ENCODE results near the gene ACADSB. TPM values are rescaled to one million over a fixed set of nuclear protein-coding genes. Genes with fewer than 3 reads are reported as not detected.

Gene ACADSB
- total RNA-seq, 5 donors from 2014 or later (not counting 1 experiment from before 2014, with no cell fraction given): 25.3 to 33.8 (median 33.0) TPM

DNA sequence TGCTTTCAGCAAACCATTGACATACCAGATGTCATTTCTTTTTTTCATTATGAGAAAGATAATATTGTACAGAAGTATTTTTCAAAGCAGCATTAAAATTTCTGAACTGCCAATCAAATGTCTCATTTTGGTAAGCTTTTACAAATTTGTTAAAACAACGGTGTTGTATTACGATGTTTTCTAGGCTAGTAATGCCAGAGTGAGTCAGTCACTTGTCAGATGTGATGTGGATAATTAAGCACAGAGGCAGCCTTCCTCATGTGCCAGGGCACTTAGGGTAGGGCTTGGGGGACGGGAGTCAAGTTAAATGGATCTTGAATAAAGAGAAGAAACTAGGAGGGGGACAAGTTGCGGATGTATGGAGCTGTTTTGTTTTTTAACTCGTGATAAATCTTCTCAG, 18.5 kb upstream of the ACADSB start:
- H3K4me1 Mint-ChIP-seq: peaks cover 0 to 3% (median 1%) of the 10 kb centered on the region in 3 donors

GRCh38 chr10:122992031-122992585, 16.7 kb upstream of the ACADSB start:
- ChIA-PET CTCF (interaction anchor here in 1 of 2 donors (0.6 kb wide), 1 partner anchor 13 kb away, joined by 3 read pairs; no protein-coding TSS in a partner anchor), POLR2A (no interaction called here)
- ATAC-seq (replicated peaks in 1 of 4): no peak
- no peaks in the 10 kb centered on the region for H3K9me3 Mint-ChIP-seq
- peaks cover 22% of the 10 kb centered on the region for H3K36me3 Mint-ChIP-seq
- Histone ChIP-seq H3K27ac (ENCODE audit: low read length) (no peak overlapping the region), H3K36me3 (ENCODE audit: control insufficient read depth in 2 of 2, extremely low read depth in 1 of 2, insufficient read depth in 1 of 2, low read length in 1 of 2) (peaks cover 5 to 44% of the 10 kb centered on the region in 2 donors), H3K4me3 (ENCODE audit: control insufficient read depth in 1 of 2, extremely low read depth in 1 of 2, low read length in 1 of 2) (no peak overlapping the region), H3K27me3 (replicated peaks in 1 of 2; ENCODE audit: control insufficient read depth in 2 of 2, extremely low read depth in 1 of 2, insufficient read depth in 2 of 2, low read length in 1 of 2) (no peaks in the 10 kb centered on the region), H3K9me3 (no peaks in the 10 kb centered on the region), H3K4me1 (ENCODE audit: control insufficient read depth in 1 of 2, extremely low read depth in 1 of 2, insufficient read depth in 2 of 2, low read length in 2 of 2) (no peaks in the 10 kb centered on the region)
- no peak for DNase-seq
- H3K4me3 Mint-ChIP-seq: no peak overlapping the region
- no CpG with 5 or more reads among the region's 1 CpG for WGBS (ENCODE audit: insufficient coverage)
- H3K27ac Mint-ChIP-seq: no peak overlapping the region
- H3K27me3 Mint-ChIP-seq: no peaks in the 10 kb centered on the region
- H3K4me1 Mint-ChIP-seq: peaks cover 0 to 7% (median 4%) of the 10 kb centered on the region in 3 donors

More for the DNA sequence above, 18.5 kb upstream of the ACADSB start:
- H3K4me1 ChIP-seq (ENCODE audit: control insufficient read depth in 1 of 2, extremely low read depth in 1 of 2, insufficient read depth in 2 of 2, low read length in 2 of 2): no peaks in the 10 kb centered on the region
- no peaks in the 10 kb centered on the region for H3K9me3 ChIP-seq
- Mint-ChIP-seq H3K27ac (peak overlapping the region in 1 of 2 donors; percentile 44), H3K27me3 (no peaks in the 10 kb centered on the region), H3K36me3 (peaks cover 26% of the 10 kb centered on the region), H3K9me3 (no peaks in the 10 kb centered on the region), H3K4me3 (no peak overlapping the region)
- WGBS (ENCODE audit: insufficient coverage): 78% methylated on average over 3 of the region's 5 CpGs
- DNase-seq: no peak
- no peaks in the 10 kb centered on the region for H3K27me3 ChIP-seq (replicated peaks in 1 of 2; ENCODE audit: control insufficient read depth in 2 of 2, extremely low read depth in 1 of 2, insufficient read depth in 2 of 2, low read length in 1 of 2)
- no peak overlapping the region for H3K4me3 ChIP-seq (ENCODE audit: control insufficient read depth in 1 of 2, extremely low read depth in 1 of 2, low read length in 1 of 2)
- H3K36me3 ChIP-seq (ENCODE audit: control insufficient read depth in 2 of 2, extremely low read depth in 1 of 2, insufficient read depth in 1 of 2, low read length in 1 of 2): peaks cover 5 to 26% of the 10 kb centered on the region in 2 donors
- POLR2A ChIA-PET: interaction anchor here in 1 of 2 donors (0.6 kb wide), 1 partner anchor 16 kb away, joined by 4 read pairs; no protein-coding TSS in a partner anchor
- no peak overlapping the region for H3K27ac ChIP-seq (ENCODE audit: low read length)
- ATAC-seq (replicated peaks in 1 of 4): no peak
- CTCF ChIA-PET: interaction anchor here in 1 of 2 donors (0.6 kb wide), 1 partner anchor 16 kb away, joined by 3 read pairs; no protein-coding TSS in a partner anchor

DNA sequence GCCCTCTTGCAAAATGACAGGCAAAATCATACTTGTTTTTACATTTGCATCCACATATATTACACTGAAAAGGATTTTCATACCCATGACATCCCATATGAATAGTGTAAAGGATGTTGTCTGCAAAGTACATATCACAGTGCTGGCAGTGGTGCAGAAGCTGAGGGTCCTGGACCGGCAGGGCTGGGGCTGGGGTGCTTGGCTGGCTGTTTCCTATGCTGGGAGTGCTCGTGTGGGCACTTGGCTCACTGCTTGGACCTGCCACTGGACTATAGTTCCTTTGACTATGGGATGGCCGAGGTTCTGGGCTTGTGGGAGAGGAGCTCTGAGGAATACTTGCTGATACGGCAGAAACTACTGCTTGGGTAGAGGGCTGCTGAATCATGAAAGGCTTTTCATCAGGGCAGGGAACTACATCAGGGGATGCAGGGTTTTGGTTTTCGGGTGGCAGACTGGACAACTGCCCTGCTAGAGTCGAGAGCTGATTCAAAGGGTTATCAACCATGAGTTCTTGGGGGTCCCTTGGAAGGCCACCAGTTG, 14.9 kb upstream of the ACADSB start:
- Histone ChIP-seq H3K36me3 (ENCODE audit: control insufficient read depth in 2 of 2, extremely low read depth in 1 of 2, insufficient read depth in 1 of 2, low read length in 1 of 2) (peaks cover 5 to 58% of the 10 kb centered on the region in 2 donors), H3K9me3 (no peaks in the 10 kb centered on the region), H3K27me3 (replicated peaks in 1 of 2; ENCODE audit: control insufficient read depth in 2 of 2, extremely low read depth in 1 of 2, insufficient read depth in 2 of 2, low read length in 1 of 2) (no peaks in the 10 kb centered on the region), H3K4me3 (ENCODE audit: control insufficient read depth in 1 of 2, extremely low read depth in 1 of 2, low read length in 1 of 2) (no peak overlapping the region), H3K4me1 (ENCODE audit: control insufficient read depth in 1 of 2, extremely low read depth in 1 of 2, insufficient read depth in 2 of 2, low read length in 2 of 2) (peaks cover 0 to under 1% of the 10 kb centered on the region in 2 experiments), H3K27ac (ENCODE audit: low read length) (no peak overlapping the region)
- WGBS (ENCODE audit: insufficient coverage): 95% methylated on average over 5 of the region's 6 CpGs
- no peak for ATAC-seq (replicated peaks in 1 of 4)
- no peak for DNase-seq
- Mint-ChIP-seq H3K27me3 (no peaks in the 10 kb centered on the region), H3K9me3 (no peaks in the 10 kb centered on the region), H3K36me3 (peaks cover 23% of the 10 kb centered on the region), H3K27ac (no peak overlapping the region), H3K4me1 (peaks cover 8 to 19% (median 15%) of the 10 kb centered on the region in 3 donors), H3K4me3 (no peak overlapping the region)
- POLR2A ChIA-PET: no interaction called here
- CTCF ChIA-PET: no interaction called here

DNA sequence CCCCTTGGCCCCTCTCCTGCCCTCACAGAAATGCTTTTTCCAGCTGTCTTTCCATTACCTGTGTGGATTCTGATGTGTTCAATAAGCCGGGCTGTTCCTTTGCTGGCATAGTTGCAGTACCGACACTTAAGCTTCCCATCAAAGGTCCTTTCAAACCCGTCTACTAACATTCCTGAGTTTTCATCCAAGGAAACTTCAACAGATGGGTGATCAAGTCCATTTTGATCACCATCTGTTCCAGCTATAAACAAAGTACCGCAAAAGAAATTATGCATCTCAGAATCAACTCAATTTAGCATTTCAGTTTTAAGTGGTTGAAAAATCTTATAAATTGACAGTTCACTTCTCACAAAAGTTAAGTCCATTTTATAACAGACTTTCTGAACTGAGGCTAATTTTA, 12.9 kb upstream of the ACADSB start:
- H3K27me3 Mint-ChIP-seq: no peaks in the 10 kb centered on the region
- WGBS (ENCODE audit: insufficient coverage): 95% methylated on average over 3 of the region's 4 CpGs
- ChIA-PET CTCF (no interaction called here), POLR2A (interaction anchor here in 1 of 2 donors (0.5 to 1.4 kb wide), 4 partner anchors 11 to 1466 kb away, joined by 3 to 8 read pairs (median 5); partner anchors contain the start of gene LHPP)
- no peaks in the 10 kb centered on the region for H3K27me3 ChIP-seq (replicated peaks in 1 of 2; ENCODE audit: control insufficient read depth in 2 of 2, extremely low read depth in 1 of 2, insufficient read depth in 2 of 2, low read length in 1 of 2)
- H3K27ac Mint-ChIP-seq: no peak overlapping the region
- no peak overlapping the region for H3K4me3 Mint-ChIP-seq
- H3K36me3 Mint-ChIP-seq: peaks cover 28% of the 10 kb centered on the region
- no peak for ATAC-seq (replicated peaks in 1 of 4)
- H3K36me3 ChIP-seq (ENCODE audit: control insufficient read depth in 2 of 2, extremely low read depth in 1 of 2, insufficient read depth in 1 of 2, low read length in 1 of 2): peaks cover 5 to 61% of the 10 kb centered on the region in 2 donors
- peaks cover 29 to 36% (median 36%) of the 10 kb centered on the region in 3 donors for H3K4me1 Mint-ChIP-seq
- DNase-seq: no peak
- H3K4me3 ChIP-seq (ENCODE audit: control insufficient read depth in 1 of 2, extremely low read depth in 1 of 2, low read length in 1 of 2): no peak overlapping the region
- no peaks in the 10 kb centered on the region for H3K9me3 ChIP-seq
- no peaks in the 10 kb centered on the region for H3K9me3 Mint-ChIP-seq
- H3K27ac ChIP-seq (ENCODE audit: low read length): no peak overlapping the region
- H3K4me1 ChIP-seq (ENCODE audit: control insufficient read depth in 1 of 2, extremely low read depth in 1 of 2, insufficient read depth in 2 of 2, low read length in 2 of 2): peaks cover 0 to 5% of the 10 kb centered on the region in 2 experiments

DNA sequence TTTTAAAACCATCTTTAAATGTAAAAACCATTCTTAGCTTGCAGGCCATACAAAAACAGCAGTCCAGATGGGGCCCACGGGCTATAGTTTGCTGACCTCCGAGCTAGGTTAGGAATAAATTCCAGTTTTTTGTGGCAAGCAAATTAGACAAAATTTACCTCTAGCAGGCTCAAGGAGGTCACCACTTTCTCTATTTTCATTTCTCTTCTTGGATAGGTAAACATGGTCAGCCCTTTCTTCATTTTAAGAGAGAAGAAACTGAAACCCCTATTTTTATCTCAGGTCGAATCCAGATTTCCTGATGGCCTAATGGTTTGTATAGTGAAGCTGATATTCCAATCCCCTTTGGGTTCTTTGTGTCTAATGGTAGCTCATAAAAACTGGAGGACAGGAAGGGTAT, 10.9 kb upstream of the ACADSB start:
- DNase-seq: no peak
- no peak overlapping the region for H3K27ac ChIP-seq (ENCODE audit: low read length)
- Mint-ChIP-seq H3K27ac (peak overlapping the region in 1 of 2 donors; percentile 28), H3K27me3 (no peaks in the 10 kb centered on the region), H3K9me3 (no peaks in the 10 kb centered on the region), H3K4me3 (no peak overlapping the region), H3K4me1 (peaks cover 38 to 49% (median 48%) of the 10 kb centered on the region in 3 donors), H3K36me3 (peaks cover 34% of the 10 kb centered on the region)
- H3K36me3 ChIP-seq (ENCODE audit: control insufficient read depth in 2 of 2, extremely low read depth in 1 of 2, insufficient read depth in 1 of 2, low read length in 1 of 2): peaks cover 5 to 54% of the 10 kb centered on the region in 2 donors
- H3K9me3 ChIP-seq: no peaks in the 10 kb centered on the region
- ChIA-PET POLR2A (interaction anchor here (0.5 to 1.6 kb wide), 4 partner anchors 9 to 81 kb away, joined by 3 to 6 read pairs (median 3); no protein-coding TSS in a partner anchor), CTCF (interaction anchor here (0.6 to 0.7 kb wide), 2 partner anchors 13 to 178 kb away, joined by 3 read pairs; no protein-coding TSS in a partner anchor)
- no peak overlapping the region for H3K4me3 ChIP-seq (ENCODE audit: control insufficient read depth in 1 of 2, extremely low read depth in 1 of 2, low read length in 1 of 2)
- H3K4me1 ChIP-seq (ENCODE audit: control insufficient read depth in 1 of 2, extremely low read depth in 1 of 2, insufficient read depth in 2 of 2, low read length in 2 of 2): peaks cover 0 to 5% of the 10 kb centered on the region in 2 experiments
- no peak for ATAC-seq (replicated peaks in 1 of 4)
- no CpG with 5 or more reads among the region's 3 CpGs for WGBS (ENCODE audit: insufficient coverage)
- no peaks in the 10 kb centered on the region for H3K27me3 ChIP-seq (replicated peaks in 1 of 2; ENCODE audit: control insufficient read depth in 2 of 2, extremely low read depth in 1 of 2, insufficient read depth in 2 of 2, low read length in 1 of 2)

GRCh38 chr10:122998360-122998917, 10.4 kb upstream of the ACADSB start:
- WGBS (ENCODE audit: insufficient coverage): no CpG with 5 or more reads among the region's 6 CpGs

More at GRCh38 chr10:122998360-122998917, 10.4 kb upstream of the ACADSB start:
- H3K27ac Mint-ChIP-seq: peak overlapping the region; percentile 23 to 28
- no peak for ATAC-seq (replicated peaks in 1 of 4)
- DNase-seq: no peak
- CTCF ChIA-PET: no interaction called here
- no peak overlapping the region for H3K4me3 ChIP-seq (ENCODE audit: control insufficient read depth in 1 of 2, extremely low read depth in 1 of 2, low read length in 1 of 2)
- no peak overlapping the region for H3K4me3 Mint-ChIP-seq
- H3K27me3 Mint-ChIP-seq: no peaks in the 10 kb centered on the region
- peaks cover 38 to 49% (median 49%) of the 10 kb centered on the region in 3 donors for H3K4me1 Mint-ChIP-seq
- H3K36me3 Mint-ChIP-seq: peaks cover 34% of the 10 kb centered on the region
- no peaks in the 10 kb centered on the region for H3K27me3 ChIP-seq (replicated peaks in 1 of 2; ENCODE audit: control insufficient read depth in 2 of 2, extremely low read depth in 1 of 2, insufficient read depth in 2 of 2, low read length in 1 of 2)
- peaks cover 0 to 5% of the 10 kb centered on the region in 2 experiments for H3K4me1 ChIP-seq (ENCODE audit: control insufficient read depth in 1 of 2, extremely low read depth in 1 of 2, insufficient read depth in 2 of 2, low read length in 2 of 2)
- peaks cover 5 to 53% of the 10 kb centered on the region in 2 donors for H3K36me3 ChIP-seq (ENCODE audit: control insufficient read depth in 2 of 2, extremely low read depth in 1 of 2, insufficient read depth in 1 of 2, low read length in 1 of 2)
- no peaks in the 10 kb centered on the region for H3K9me3 Mint-ChIP-seq
- no peak overlapping the region for H3K27ac ChIP-seq (ENCODE audit: low read length)
- POLR2A ChIA-PET: interaction anchor here (1.1 to 1.6 kb wide), 4 partner anchors 8 to 10 kb away, joined by 3 to 6 read pairs (median 4); partner anchors contain the start of gene IKZF5 (in 1 of the 2)
- H3K9me3 ChIP-seq: no peaks in the 10 kb centered on the region
